Measurements from ENCODE around the gene HBM. TPM values are rescaled to one million over a fixed set of nuclear protein-coding genes. Genes with fewer than 3 reads are reported as not detected.
"Not testable (repeated sequence)": the region's sequence is repeated elsewhere in the genome, so short reads cannot be mapped to it uniquely, and the experiment has no call there.

The HBM gene
- total RNA-seq, 3 donors from 2014 or later, result not detected

DNA sequence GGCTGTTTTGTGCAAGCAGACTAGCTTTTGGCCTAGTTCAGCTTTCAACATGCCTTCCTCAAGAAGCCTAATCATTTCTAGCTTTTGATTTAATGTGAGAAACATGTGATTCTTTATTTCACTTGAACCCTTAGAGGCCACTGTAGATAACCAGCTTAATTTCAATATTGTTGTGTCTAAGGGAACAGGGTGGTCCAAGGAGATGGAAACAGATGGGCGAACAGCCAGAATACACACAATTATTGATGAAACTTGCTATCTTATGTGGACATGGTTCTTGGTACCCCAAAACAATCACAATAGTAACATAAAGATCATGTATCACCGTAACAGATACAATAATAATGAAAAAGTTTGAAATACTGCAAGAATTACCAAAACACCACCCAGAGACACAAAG is 32.1 kb upstream of the HBM start:
- no peak overlapping the region for H3K4me3 Mint-ChIP-seq
- no peak for ATAC-seq

DNA sequence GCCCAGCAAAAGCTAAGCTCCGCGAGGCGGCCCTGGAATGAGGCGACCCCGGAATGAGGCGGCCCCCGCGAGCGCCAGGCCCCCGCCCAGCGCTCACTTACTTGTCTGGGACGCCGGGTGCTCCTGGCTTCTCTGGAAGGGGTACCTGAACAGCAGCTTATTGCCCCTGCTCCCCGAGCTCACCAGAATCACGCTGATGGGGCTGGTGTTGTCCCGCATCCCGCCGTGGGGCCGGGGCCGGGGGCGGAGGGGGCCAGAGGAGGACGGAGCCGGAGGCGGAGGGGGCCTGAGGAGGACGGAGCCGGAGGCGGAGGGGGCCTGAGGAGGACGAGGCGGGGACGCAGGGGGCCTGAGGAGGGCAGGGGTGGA is 27.7 kb upstream of the HBM start:
- Mint-ChIP-seq H3K27me3 (ENCODE audit: low read depth) (no peaks in the 10 kb centered on the region), H3K4me3 (peak overlapping the region; percentile 80), H3K36me3 (ENCODE audit: insufficient read depth) (peaks cover 4% of the 10 kb centered on the region), H3K4me1 (ENCODE audit: low read depth) (peaks cover 17% of the 10 kb centered on the region), H3K9me3 (no peaks in the 10 kb centered on the region)
- ATAC-seq, result peak; percentile 33 to 35
- DNase-seq, result peak; percentile 24

More for the DNA sequence above, 32.1 kb upstream of the HBM start:
- H3K36me3 Mint-ChIP-seq (ENCODE audit: insufficient read depth), result peaks cover 4% of the 10 kb centered on the region
- peaks cover 26% of the 10 kb centered on the region for H3K4me1 Mint-ChIP-seq (ENCODE audit: low read depth)
- DNase-seq, result no peak
- H3K27me3 Mint-ChIP-seq (ENCODE audit: low read depth), result no peaks in the 10 kb centered on the region
- no peaks in the 10 kb centered on the region for H3K9me3 Mint-ChIP-seq

DNA sequence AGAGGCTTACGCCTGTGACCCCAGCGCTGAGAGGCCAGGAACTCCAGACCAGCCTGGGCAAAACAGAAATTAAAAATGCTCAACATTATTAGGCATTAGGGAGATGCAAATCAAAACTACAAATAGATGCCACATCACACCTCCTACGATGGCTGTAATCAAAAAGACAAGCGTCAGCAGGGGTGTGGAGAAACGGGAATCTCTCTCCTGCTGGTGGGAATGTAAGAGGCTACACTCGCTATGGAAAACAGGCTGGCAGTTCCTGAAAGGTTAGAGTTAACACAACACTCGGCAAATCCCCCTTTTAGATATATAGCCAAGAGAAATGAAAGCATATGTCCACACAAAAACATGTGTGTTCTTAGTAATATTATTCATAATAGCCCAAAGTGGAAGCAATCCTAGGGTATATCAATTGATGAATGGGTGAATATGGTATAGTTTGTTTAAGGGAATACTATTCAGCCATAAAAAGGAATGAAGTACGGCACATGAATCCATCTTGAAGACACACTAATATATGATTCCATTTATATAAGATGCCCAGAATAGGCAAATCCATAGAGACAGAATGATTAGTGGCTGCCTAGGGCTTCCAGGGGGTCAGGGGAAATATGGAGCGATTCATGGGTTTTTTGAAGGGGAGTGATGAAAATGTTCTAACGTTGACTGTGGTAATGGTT is 25.5 kb upstream of the HBM start:
- Mint-ChIP-seq H3K9me3 (no peaks in the 10 kb centered on the region), H3K4me3 (peak overlapping the region; percentile 45), H3K36me3 (ENCODE audit: insufficient read depth) (peaks cover 4% of the 10 kb centered on the region), H3K27me3 (ENCODE audit: low read depth) (peaks cover 10% of the 10 kb centered on the region), H3K4me1 (ENCODE audit: low read depth) (peaks cover 11% of the 10 kb centered on the region)
- ATAC-seq (no peak), DNase-seq (no peak)

DNA sequence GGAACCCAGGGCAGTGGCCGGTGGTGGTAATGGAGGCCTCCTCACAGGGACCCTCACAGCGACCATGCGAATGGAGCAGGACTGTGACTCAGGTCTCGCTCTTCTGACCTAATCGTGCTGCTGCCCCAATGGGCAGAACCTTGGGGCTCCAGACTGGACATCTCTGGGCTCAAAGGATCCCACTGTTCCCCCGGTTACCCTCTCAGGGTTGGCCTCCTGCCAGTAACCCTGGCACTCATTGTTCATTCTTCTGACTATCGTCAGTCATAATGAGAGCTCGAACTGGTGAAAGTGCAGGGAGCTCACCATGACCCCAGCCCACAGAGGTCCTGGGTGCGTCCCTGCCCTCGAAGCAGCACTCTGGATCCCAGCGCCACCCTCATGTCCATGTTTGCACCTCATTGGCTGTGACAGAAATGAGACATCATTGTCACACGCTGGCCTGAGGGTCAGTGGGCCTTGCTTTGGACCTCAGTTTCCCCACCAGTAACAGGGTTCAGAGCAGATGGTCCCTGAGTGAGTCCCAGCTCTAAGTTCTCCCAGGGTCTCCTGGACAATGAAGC is 23.3 kb upstream of the HBM start:
- H3K27me3 Mint-ChIP-seq (ENCODE audit: low read depth), result peaks cover 11% of the 10 kb centered on the region
- no peaks in the 10 kb centered on the region for H3K9me3 Mint-ChIP-seq
- H3K4me1 Mint-ChIP-seq (ENCODE audit: low read depth), result peaks cover 4% of the 10 kb centered on the region
- DNase-seq (no peak), ATAC-seq (no peak)
- no peaks in the 10 kb centered on the region for H3K36me3 Mint-ChIP-seq (ENCODE audit: insufficient read depth)
- no peak overlapping the region for H3K4me3 Mint-ChIP-seq

DNA sequence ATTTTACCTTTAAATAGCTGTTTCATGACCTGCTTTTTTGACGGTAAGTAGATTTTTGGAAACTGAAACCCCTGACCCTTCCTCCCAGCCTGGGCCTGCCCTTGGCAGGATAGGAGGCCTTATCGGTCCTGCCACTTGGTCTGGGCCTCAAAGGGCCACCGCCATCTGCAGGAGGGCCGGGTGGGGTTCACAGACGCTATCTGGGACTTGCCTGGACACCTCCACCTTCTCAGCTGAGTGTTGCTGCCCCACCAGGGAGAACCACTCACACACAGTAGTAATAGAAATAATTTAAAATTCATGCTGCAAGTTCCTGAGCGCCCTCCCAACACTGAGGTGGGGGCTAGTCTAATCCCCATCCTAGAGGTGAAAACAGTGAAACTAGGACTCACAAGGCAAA is 22.7 kb upstream of the HBM start:
- H3K4me3 Mint-ChIP-seq, result no peak overlapping the region
- H3K36me3 Mint-ChIP-seq (ENCODE audit: insufficient read depth), result no peaks in the 10 kb centered on the region

DNA sequence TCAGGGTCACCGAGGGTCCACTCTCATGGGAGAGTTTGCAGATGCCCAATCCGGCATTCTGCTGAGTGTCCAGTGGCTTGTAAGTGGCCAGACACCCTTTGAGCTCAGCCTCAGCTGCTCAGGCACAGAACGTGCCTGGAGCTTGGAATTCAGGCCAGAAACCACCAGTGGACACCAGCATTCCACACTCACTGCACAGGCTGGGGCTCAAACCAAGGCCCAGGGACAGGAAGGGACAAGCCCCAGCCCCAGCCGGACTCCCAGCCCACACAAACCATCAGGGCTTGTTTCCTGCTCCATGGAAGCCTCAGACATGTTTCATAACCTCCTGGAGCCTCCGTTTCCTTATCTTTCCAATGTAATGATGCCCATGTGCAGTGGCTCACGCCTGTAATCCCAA is 22.3 kb upstream of the HBM start:
- peaks cover 14% of the 10 kb centered on the region for H3K27me3 Mint-ChIP-seq (ENCODE audit: low read depth)
- no peaks in the 10 kb centered on the region for H3K9me3 Mint-ChIP-seq

More for the DNA sequence above, 22.7 kb upstream of the HBM start:
- no peak for ATAC-seq
- Mint-ChIP-seq H3K27me3 (ENCODE audit: low read depth) (peaks cover 11% of the 10 kb centered on the region), H3K9me3 (no peaks in the 10 kb centered on the region), H3K4me1 (ENCODE audit: low read depth) (peaks cover 4% of the 10 kb centered on the region)
- DNase-seq, result no peak

DNA sequence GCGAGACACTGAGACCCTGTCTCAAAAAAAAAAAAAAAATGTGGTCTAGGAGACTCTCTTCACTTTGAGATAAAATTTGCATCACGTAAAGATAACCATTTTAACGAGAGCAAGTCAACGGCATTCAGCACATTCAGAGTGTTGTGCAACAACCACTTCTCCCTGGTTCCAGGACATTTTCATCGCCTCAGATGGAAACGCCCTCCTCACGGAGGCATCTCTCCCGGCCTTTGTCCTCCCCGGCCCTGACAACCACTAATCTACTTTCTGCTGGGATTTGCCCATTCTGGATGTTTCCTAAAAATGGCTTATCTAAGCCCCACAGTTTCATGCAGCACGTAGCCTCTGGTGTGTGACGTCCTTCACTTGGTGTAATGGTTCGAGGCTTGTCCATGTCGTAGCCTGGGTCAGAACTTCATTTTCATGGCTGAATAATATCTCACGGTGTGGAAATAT is 21.0 kb upstream of the HBM start:
- Mint-ChIP-seq H3K36me3 (ENCODE audit: insufficient read depth) (no peaks in the 10 kb centered on the region), H3K9me3 (no peaks in the 10 kb centered on the region), H3K4me1 (ENCODE audit: low read depth) (no peaks in the 10 kb centered on the region), H3K27me3 (ENCODE audit: low read depth) (peaks cover 27% of the 10 kb centered on the region), H3K4me3 (no peak overlapping the region)
- no peak for DNase-seq
- ATAC-seq, result no peak

More for the DNA sequence above, 22.3 kb upstream of the HBM start:
- ATAC-seq (no peak), DNase-seq (no peak)
- Mint-ChIP-seq H3K36me3 (ENCODE audit: insufficient read depth) (no peaks in the 10 kb centered on the region), H3K4me3 (no peak overlapping the region), H3K4me1 (ENCODE audit: low read depth) (peaks cover 4% of the 10 kb centered on the region)

DNA sequence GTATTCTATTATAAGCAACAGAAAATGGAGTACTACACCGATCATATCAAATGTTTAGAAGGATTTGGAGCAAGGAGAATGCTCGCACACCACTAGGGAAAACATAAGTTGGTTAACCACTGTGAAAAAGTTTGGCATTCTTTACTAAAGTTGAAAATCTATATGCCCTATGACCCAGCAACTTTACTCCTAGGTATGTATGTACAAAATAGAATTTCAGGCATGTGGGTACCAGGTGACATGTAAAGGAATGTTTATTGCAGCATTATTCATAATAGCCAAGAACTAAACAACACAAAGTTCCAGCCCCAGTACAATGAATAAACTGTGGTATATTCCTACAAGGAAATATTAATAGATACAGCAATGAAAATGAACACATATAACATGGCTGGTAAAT is 19.1 kb upstream of the HBM start:
- Mint-ChIP-seq H3K4me3 (no peak overlapping the region), H3K27me3 (ENCODE audit: low read depth) (peaks cover 28% of the 10 kb centered on the region), H3K4me1 (ENCODE audit: low read depth) (no peaks in the 10 kb centered on the region), H3K9me3 (no peaks in the 10 kb centered on the region), H3K36me3 (ENCODE audit: insufficient read depth) (no peaks in the 10 kb centered on the region)
- DNase-seq (no peak), ATAC-seq (no peak)

DNA sequence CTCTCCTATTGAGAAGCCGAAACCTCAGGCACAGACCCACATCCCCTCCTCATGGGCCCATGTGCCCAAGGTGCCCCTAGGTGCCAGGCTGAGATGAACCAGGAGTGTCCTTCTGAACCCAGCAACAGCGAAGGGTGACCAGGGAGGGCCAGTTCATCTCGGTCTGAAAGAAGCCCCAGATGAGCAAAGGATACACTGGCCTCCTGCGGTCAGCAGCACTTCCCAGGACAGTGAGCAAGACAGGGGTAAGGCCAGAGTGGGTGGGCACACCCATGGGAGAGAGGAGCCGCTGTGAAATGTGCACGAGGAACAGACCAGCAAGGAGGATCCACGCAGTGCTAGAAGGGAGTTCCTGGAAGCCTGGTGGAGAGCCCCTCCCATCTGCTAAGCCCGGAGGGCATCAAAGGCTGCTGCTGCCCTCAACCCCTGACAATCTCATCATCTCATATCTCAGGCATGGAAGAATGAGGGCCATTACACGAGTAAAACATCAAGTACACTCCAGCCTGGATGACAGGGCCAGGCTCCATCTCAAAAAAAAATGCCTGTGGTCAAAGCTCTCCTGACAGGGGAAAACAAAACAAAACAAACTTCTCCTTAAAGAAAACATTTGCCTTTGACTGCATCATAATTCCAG is 16.6 kb upstream of the HBM start:
- Mint-ChIP-seq H3K9me3 (no peaks in the 10 kb centered on the region), H3K27me3 (ENCODE audit: low read depth) (peaks cover 29% of the 10 kb centered on the region), H3K4me3 (no peak overlapping the region), H3K36me3 (ENCODE audit: insufficient read depth) (no peaks in the 10 kb centered on the region), H3K4me1 (ENCODE audit: low read depth) (no peaks in the 10 kb centered on the region)
- DNase-seq, result no peak
- ATAC-seq, result no peak

DNA sequence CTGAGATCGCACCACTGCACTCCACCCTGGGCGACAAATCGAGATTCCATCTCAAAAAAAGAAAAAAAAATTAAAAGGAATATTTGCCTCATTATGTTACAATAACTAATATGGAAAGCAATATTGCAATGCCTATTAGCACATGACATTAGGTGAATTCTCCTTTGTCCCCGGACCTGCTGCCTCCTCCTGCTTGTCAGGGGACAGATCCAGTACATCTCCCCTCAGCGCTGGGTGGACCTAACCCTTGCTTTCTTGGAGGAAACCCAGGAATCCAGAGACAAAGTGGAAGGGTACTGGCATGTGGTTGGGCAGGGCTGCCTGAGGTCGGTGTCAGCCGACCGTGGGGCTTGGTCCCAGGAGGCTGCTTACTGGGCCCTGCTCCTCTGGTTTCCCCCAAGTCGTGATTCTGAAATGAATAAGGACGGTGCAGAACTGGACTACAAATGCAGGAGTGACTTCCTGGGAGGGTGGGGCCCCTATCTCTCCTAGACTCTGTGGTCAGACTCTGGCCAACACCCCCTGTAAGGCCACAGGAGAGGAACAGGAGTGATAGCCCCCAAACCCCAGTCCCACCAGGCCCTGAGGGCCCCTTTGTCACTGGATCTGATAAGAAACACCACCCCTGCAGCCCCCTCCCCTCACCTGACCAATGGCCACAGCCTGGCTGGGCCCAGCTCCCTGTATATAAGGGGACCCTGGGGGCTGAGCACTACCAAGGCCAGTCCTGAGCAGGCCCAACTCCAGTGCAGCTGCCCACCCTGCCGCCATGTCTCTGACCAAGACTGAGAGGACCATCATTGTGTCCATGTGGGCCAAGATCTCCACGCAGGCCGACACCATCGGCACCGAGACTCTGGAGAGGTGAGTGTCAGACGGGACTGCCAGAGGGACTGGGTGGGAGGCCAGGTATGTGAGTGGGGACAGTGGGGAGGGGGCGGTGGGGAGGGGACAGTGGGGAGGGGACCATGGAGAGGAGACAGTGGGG is 13.3 kb upstream of the HBM start, which contains the start of gene HBZ:
Gene HBZ, plus strand, starts transcription at position 504 of the 988 bp plus-strand sequence. Its CDS starts 266 bp downstream, at position 770.
- H3K4me1 Mint-ChIP-seq (ENCODE audit: low read depth), result peaks cover 6% of the 10 kb centered on the region
- ATAC-seq (no peak), DNase-seq (no peak)
- H3K27me3 Mint-ChIP-seq (ENCODE audit: low read depth), result peaks cover 46% of the 10 kb centered on the region
- no peaks in the 10 kb centered on the region for H3K9me3 Mint-ChIP-seq
- no peaks in the 10 kb centered on the region for H3K36me3 Mint-ChIP-seq (ENCODE audit: insufficient read depth)
- no peak within 1 kb of the TSS for H3K4me3 Mint-ChIP-seq

DNA sequence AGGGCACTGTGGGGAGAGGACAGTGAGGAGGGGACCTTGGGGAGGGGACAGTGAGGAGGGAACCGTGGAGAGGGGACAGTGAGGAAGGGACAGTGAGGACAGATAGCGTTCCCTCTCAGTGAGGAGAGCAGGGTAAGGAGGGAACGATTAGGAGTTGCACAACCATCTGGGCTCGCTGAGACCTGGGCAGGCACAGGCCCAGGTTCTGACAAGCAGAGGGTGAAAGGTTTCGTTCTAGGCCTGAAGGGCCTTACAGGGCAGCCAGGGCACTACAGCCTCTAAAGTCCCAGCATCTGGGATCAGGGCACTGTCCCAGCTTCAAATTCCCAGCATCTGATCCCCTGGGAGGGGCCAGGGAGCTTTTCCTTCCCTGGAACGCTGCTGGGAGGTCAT is 12.7 kb upstream of the HBM start:
- not testable (repeated sequence) for H3K36me3 Mint-ChIP-seq (ENCODE audit: insufficient read depth); H3K4me1 Mint-ChIP-seq (ENCODE audit: low read depth); H3K9me3 Mint-ChIP-seq; ATAC-seq; DNase-seq; H3K4me3 Mint-ChIP-seq
- peaks cover 48% of the 10 kb centered on the region for H3K27me3 Mint-ChIP-seq (ENCODE audit: low read depth)

DNA sequence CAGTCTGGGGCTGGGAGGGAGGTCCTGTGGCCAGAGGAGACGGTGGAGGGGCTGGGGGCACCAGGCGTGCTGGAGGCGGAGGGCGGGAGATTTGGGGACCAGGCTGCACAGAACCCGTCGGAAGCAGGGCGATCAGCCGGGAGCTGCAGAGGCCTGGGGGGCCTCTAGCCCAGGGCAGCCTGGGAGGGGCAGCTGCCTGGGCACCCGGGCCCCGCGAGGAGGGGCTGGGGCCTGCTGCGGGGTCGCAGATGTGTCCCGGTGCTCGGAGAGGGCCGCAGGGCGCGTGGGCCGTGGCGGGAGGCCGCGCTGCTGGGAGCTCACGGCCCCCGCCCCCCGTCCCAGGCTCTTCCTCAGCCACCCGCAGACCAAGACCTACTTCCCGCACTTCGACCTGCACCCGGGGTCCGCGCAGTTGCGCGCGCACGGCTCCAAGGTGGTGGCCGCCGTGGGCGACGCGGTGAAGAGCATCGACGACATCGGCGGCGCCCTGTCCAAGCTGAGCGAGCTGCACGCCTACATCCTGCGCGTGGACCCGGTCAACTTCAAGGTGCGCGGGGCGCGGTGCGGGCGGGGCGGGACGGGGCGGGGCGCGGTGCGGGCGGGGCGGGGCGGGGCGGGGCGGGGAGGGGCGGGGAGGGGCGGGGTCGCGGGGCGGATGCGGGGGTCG is 12.1 kb upstream of the HBM start:
- not testable (repeated sequence) for H3K4me1 Mint-ChIP-seq (ENCODE audit: low read depth); DNase-seq; H3K36me3 Mint-ChIP-seq (ENCODE audit: insufficient read depth); H3K9me3 Mint-ChIP-seq; H3K4me3 Mint-ChIP-seq
- H3K27me3 Mint-ChIP-seq (ENCODE audit: low read depth), result peaks cover 45% of the 10 kb centered on the region
- ATAC-seq, result peak; percentile 42 to 62

DNA sequence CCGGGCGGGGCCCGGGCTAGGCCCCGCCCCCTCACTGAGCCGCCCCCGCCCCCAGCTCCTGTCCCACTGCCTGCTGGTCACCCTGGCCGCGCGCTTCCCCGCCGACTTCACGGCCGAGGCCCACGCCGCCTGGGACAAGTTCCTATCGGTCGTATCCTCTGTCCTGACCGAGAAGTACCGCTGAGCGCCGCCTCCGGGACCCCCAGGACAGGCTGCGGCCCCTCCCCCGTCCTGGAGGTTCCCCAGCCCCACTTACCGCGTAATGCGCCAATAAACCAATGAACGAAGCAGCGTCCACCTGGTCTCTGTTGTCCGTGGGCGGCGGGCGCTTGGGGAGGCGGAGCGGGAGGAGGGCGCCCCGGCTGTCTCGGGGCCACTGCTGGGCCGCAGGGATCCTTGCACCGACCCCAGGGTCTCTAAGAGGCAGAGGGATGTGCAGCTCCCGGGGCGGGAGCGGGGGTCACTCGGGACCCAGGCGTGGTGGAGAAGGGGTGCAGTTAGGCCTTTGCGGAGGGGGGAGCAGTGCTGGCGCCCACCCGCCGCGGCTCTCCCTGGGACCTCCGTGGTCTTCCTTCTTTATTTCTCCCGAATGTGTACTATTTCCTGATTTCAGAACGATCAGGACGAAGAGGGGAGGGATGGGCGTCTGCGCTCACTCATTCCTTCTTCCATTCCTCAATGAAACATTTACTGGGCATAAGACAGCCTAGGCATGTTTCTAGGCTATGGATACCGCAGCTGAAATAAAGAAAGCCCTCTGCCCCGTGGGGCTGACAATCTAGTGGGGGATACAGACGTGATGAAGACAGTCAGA is 11.4 kb upstream of the HBM start:
- ATAC-seq, result peak; percentile 50 to 63
- DNase-seq, result no peak
- H3K4me1 Mint-ChIP-seq (ENCODE audit: low read depth), result peaks cover 6% of the 10 kb centered on the region
- H3K4me3 Mint-ChIP-seq, result peak overlapping the region; percentile 59
- no peaks in the 10 kb centered on the region for H3K36me3 Mint-ChIP-seq (ENCODE audit: insufficient read depth)
- H3K27me3 Mint-ChIP-seq (ENCODE audit: low read depth), result peaks cover 40% of the 10 kb centered on the region
- no peaks in the 10 kb centered on the region for H3K9me3 Mint-ChIP-seq
